Choroid plexus epithelial cell (primary cell): Measurements from ENCODE around the gene CCDC9B.

Source experiments
- DNase-seq: peaks from one replicate; pipeline ENCODE4 v3.0.0-alpha.2; 2010; ENCODE audit warnings: low read depth
- H3K4me3 ChIP-seq: 2 replicates; pipeline ENCODE4 v1.5.1; 2011; ENCODE audit warnings: low read depth, mild to moderate bottlenecking, control low read depth, low read length, moderate library complexity
- TF ChIP-seq, protein P1 (sequence below): conservative IDR thresholded peaks from 2 replicates; pipeline ENCODE4 v1.5.1; 2011; ENCODE audit warnings: low read depth, mild to moderate bottlenecking, control low read depth, inconsistent platforms, low read length, moderate library complexity

The CCDC9B gene

DNA sequence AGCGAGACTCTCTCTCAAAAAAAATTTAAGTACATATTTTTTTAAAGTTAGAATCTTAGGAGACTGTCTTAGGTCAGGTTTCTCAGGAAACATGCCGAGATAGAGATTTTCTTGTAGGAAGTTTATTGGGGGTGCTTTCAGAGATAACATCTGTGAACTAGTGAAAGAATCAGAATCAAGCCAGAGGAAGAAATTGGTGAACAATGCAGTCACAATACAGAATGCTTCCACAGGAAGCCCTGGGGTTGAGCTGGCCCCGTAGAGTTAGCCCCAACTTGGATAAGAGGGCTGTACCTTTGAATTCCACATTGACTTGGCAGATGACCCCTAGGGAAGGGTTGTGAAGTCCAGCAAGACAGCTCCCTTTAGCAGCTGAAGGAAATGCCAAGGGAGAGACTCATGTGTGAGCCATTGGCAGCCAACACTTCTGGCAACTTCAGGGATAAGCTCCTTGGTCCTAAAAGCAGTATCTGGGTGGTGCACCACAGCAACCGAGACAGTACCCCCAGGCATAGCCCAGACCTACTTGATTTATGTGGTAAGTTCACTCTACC, 25.9 kb downstream of the CCDC9B start:
- no peak for DNase-seq
- no peak overlapping the region for H3K4me3 ChIP-seq

DNA sequence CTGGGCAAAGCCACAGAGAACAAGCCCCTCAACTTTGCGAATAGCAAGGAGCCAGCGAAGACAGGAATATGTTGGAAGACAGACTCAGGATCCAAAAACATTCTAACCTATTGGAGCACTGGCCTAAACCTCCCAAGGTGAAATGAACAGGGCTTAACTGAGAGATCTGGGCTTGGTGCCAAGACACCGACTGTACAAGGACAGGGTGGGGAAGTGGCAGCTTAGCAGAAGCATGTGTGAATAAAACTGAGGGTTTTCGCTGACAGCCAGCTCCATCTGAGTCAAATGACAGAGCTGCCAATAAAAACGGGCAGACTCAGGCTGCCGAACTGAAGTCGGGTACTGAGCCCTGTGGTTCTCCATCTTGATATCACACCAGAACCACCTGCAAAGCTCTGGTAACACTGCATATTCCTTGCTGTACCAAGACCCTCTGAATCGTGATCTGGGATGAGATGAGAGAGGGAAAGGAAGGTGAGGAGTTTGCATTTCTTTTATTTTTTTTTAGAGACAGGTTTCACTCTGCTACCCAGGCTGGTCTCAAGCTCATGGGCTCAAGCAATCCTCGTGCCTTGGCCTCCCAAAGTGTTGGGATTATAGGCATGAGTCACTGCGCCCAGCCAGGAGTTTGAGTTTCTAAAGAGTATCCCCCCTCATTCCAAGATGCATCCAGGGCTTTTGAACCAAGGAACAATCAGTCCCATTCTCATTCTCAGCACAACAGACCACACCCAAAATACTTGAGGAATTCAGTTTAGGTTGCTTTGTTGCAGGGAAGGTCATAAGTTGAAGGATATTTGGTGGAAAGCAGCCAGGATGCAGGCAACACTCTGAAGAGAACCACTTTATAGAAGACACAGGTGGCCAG, 27.0 kb downstream of the CCDC9B start:
- H3K4me3 ChIP-seq = no peak overlapping the region
- no peak for DNase-seq
- TF ChIP-seq, protein P1, sequence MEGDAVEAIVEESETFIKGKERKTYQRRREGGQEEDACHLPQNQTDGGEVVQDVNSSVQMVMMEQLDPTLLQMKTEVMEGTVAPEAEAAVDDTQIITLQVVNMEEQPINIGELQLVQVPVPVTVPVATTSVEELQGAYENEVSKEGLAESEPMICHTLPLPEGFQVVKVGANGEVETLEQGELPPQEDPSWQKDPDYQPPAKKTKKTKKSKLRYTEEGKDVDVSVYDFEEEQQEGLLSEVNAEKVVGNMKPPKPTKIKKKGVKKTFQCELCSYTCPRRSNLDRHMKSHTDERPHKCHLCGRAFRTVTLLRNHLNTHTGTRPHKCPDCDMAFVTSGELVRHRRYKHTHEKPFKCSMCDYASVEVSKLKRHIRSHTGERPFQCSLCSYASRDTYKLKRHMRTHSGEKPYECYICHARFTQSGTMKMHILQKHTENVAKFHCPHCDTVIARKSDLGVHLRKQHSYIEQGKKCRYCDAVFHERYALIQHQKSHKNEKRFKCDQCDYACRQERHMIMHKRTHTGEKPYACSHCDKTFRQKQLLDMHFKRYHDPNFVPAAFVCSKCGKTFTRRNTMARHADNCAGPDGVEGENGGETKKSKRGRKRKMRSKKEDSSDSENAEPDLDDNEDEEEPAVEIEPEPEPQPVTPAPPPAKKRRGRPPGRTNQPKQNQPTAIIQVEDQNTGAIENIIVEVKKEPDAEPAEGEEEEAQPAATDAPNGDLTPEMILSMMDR = no peak

More for the DNA sequence above, 25.9 kb downstream of the CCDC9B start:
- TF ChIP-seq, protein P1 = no peak

- DNase-seq = no peak
- TF ChIP-seq, protein P1 = no peak
- no peak overlapping the region for H3K4me3 ChIP-seq
Measured at GRCh38 chr15:40312370-40313158, 28.2 kb downstream of the CCDC9B start.

DNA sequence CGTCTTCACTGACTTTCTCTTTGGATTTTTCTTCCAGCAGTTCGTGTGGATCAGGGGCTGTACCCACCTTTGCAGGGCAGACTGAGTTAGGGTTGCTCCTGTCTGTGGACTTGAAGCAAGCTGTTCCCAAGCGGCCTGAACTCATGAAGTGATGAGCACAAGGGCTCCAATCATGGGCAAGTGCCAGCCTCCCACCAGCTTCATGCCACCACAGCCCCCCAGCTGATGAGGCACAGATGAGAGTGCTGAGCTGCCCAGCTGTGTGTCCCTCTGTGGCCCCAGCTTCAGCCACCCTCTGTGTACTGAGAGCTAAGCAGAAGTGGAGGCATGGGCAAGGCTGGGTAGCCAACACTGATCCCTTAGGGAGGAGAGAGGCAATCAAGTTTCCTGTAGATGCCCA, 29.7 kb downstream of the CCDC9B start:
- no peak overlapping the region for H3K4me3 ChIP-seq
- TF ChIP-seq, protein P1 = no peak
- no peak for DNase-seq

GRCh38 chr15:40310001-40310959, 30.5 kb downstream of the CCDC9B start:
- TF ChIP-seq, protein P1 = peak; percentile 82
- no peak overlapping the region for H3K4me3 ChIP-seq
- DNase-seq = no peak

DNA sequence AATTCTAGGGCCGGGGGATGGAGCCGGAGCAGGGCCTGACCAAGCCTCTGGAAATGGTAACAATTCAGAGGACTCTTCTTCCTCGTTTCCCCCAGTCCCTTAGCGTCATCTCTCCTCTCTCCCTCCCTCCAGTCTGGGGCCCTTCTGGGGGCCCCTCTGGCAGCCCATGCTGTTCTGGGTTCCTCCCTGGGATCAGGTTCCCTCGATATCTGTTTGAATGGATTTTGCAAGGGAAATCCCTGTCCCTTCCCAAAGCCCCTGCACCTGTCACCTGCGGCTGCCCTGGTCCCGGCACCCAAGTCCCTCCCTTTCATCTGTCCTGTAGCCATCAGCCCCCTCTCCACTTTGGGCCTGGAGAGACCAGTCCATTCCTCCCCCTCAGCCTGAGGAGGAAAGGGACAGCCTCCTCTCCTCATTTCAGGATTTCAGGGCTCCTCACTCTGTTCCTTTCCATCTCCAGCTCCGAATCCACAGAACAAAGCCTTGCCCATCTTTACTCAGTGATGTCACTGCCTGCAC, 31.3 kb downstream of the CCDC9B start:
- DNase-seq = no peak
- H3K4me3 ChIP-seq = no peak overlapping the region
- TF ChIP-seq, protein P1 = no peak
